Uterus (tissue), 2 donors: ENCODE data around the gene LEMD1.

Source experiments
- POLR2A ChIP-seq, 2 donors: fragments of 450-650 bp; IDR thresholded peaks; one replicate each; pipeline ENCODE4 v1.6.1; 2016; ENCODE audit warnings: antibody characterized with exemption in 2 of 2, mild to moderate bottlenecking in 1 of 2, moderate library complexity in 1 of 2
- TF ChIP-seq, protein P1 (sequence below), 4 experiments: fragments of 200-600 bp in 2 of 4; fragments of 450-650 bp in 2 of 4; sonication (generic) in 2 of 4; IDR thresholded peaks; one replicate each; pipeline ENCODE4 v1.5.1; 2016 to 2019; ENCODE audit warnings: antibody characterized with exemption in 4 of 4, mild to moderate bottlenecking in 2 of 4, moderate library complexity in 1 of 4

DNA sequence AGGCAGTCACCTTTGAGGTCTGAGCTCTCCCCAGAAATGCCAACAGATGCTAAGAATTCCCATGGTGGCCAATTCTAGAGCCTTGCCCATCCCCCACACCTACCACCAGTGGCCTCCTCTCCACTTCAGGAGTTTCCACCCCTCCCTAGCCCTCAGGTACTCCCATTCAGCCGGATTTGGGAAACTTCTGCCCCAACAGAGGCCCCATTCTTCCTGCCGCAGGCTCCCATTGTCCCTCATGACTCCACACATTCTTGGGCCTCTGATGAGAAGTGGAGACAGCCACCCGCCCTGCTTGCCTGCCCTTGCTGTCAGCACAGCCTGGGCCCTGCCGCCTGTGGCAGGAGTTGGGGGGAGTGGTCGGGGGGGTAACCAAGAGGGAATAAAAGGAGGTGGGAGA, 29.3 kb upstream of the LEMD1 start:
- TF ChIP-seq, protein P1, sequence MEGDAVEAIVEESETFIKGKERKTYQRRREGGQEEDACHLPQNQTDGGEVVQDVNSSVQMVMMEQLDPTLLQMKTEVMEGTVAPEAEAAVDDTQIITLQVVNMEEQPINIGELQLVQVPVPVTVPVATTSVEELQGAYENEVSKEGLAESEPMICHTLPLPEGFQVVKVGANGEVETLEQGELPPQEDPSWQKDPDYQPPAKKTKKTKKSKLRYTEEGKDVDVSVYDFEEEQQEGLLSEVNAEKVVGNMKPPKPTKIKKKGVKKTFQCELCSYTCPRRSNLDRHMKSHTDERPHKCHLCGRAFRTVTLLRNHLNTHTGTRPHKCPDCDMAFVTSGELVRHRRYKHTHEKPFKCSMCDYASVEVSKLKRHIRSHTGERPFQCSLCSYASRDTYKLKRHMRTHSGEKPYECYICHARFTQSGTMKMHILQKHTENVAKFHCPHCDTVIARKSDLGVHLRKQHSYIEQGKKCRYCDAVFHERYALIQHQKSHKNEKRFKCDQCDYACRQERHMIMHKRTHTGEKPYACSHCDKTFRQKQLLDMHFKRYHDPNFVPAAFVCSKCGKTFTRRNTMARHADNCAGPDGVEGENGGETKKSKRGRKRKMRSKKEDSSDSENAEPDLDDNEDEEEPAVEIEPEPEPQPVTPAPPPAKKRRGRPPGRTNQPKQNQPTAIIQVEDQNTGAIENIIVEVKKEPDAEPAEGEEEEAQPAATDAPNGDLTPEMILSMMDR (IDR thresholded peaks at IDR 0.05): no peak
- no peak for TF ChIP-seq POLR2A (IDR thresholded peaks at IDR 0.05)
